SK-N-SH (cell line): Measurements from ENCODE around the gene CNPY4.

Experiments
- FOXM1 ChIP-seq: IDR thresholded peaks from 2 replicates; pipeline ENCODE4 v1.4.0; 2012; ENCODE audit warnings: low read depth, mild to moderate bottlenecking
- POLR2AphosphoS5 ChIP-seq: IDR thresholded peaks from 2 replicates; pipeline ENCODE4 v1.6.1; 2012; ENCODE audit warnings: low read depth, low read length
- TF ChIP-seq, protein P1 (sequence below): fragments of 200-600 bp; sonication (generic); IDR thresholded peaks from 2 replicates; pipeline ENCODE4 v1.6.1; 2017; ENCODE audit warnings: antibody characterized with exemption, mild to moderate bottlenecking, moderate library complexity

DNA sequence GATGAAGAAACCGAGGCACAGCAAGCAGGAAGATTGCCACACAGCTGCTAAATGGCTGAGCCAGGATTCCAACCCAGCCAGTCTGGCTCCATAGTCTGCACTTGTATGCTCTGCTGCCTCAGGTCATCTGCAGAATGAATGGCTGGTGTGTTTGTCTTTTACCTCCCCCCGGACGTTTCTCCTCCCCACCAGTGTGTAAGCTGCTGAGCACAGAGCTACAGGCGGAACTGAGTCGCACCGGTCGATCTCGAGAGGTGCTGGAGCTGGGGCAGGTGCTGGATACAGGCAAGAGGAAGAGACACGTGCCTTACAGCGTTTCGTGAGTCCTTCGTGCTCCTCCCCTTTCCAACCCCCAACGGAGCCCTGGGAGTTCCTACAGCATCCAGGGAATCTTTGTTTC, 2.6 kb downstream of the CNPY4 start:
- TF ChIP-seq POLR2AphosphoS5: no peak
- TF ChIP-seq, protein P1, sequence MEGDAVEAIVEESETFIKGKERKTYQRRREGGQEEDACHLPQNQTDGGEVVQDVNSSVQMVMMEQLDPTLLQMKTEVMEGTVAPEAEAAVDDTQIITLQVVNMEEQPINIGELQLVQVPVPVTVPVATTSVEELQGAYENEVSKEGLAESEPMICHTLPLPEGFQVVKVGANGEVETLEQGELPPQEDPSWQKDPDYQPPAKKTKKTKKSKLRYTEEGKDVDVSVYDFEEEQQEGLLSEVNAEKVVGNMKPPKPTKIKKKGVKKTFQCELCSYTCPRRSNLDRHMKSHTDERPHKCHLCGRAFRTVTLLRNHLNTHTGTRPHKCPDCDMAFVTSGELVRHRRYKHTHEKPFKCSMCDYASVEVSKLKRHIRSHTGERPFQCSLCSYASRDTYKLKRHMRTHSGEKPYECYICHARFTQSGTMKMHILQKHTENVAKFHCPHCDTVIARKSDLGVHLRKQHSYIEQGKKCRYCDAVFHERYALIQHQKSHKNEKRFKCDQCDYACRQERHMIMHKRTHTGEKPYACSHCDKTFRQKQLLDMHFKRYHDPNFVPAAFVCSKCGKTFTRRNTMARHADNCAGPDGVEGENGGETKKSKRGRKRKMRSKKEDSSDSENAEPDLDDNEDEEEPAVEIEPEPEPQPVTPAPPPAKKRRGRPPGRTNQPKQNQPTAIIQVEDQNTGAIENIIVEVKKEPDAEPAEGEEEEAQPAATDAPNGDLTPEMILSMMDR: no peak
- no peak for TF ChIP-seq FOXM1
